ENCODE results near the gene SIN3A.
A peak's percentile ranks its signal among the peaks of the same experiment; 100 is the strongest.
"Not testable (repeated sequence)": the region's sequence is repeated elsewhere in the genome, so short reads cannot be mapped to it uniquely, and the experiment has no call there.

Gene SIN3A

GRCh38 chr15:75451674-75452363 is at the start of gene SIN3A:
Gene SIN3A (minus strand): TSS chr15:75451690. CDS start chr15:75430375, 21,315 bp downstream.
- DNase-seq (ENCODE audit: low read depth in 2 of 2): peak; percentile 99 to 100

DNA sequence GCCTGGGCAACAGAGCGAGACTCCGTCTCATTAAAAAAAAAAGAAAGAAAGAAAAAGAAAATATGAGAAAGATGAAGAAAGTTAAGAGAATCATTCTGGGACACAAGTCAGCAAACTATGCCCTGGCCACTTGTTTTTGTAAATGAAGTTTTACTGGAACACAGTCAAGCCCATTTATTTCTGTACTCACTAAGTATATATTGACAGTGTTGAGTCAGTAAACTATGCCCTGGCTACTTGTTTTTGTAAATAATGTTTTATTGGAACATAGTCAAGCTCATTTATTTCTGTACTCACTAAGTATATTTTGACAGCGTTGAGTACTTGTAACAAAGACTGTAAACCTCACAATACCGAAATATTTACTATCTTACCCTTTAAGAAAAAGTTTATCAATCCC is 42.2 kb upstream of the SIN3A start:
- no peak for DNase-seq (ENCODE audit: low read depth in 2 of 2)

GRCh38 chr15:75483961-75484360 is 32.5 kb upstream of the SIN3A start:
- no peak for DNase-seq (ENCODE audit: low read depth in 2 of 2)

- DNase-seq (ENCODE audit: low read depth in 2 of 2): not testable (repeated sequence)
Observed at GRCh38 chr15:75483556-75483955, 32.1 kb upstream of the SIN3A start.

DNA sequence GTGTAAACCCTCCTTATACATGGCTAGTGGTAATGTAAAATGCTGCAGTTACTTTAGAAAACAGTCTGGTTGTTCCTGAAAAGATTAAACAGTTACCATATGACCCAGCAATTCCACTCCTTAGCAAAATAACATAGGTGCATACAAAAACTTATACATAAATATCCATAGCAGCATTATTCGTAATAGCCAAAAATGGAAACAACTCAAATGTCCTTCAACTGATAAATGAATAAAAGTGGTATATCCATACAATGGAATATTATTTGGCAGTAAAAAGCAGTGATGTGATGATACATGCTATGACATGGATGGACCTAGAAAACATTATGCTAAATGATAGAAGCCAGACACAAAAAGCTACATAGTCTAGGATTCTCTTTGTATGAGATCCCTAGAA is 31.6 kb upstream of the SIN3A start:
- DNase-seq (ENCODE audit: low read depth in 2 of 2): no peak

DNA sequence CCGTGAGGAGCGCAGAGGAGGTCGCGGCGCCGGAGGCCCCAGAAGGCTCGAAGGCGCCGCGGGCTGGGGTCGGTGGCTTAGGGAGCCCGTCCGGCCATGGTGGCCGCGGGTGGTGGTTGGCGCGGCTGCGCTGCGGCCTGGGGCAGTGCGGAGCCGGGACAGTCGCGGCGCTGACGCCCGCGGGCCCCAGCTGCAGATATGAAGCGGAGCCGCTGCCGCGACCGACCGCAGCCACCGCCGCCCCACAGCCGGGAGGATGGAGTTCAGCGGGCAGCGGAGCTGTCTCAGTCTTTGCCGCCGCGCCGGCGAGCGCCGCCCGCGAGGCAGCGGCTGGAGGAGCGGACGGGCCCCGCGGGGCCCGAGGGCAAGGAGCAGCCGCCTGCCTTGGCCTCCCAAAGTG is 29.0 kb upstream of the SIN3A start:
- not testable (repeated sequence) for DNase-seq (ENCODE audit: low read depth in 2 of 2)

DNA sequence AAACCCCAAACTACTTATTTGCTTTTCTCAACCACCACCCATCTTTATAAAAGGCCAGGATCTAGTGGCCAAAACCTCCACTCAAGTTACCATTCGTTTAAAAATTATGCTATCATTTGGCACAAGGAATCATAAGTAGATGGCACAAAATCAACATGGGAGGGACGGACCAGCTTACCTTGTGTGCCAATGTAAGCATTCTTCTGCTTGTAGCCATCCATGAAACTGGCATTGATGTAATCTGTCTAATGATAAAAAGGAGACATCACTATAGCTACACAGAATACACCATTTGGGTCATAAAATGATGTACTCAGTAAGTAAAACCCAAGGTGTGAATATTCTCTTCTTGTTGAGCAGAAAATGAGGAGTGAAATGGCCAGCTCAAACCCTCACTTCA is 28.2 kb upstream of the SIN3A start:
- no peak for DNase-seq (ENCODE audit: low read depth in 2 of 2)

- DNase-seq (ENCODE audit: low read depth in 2 of 2): not testable (repeated sequence)
Observed at GRCh38 chr15:75477094-75477493, 25.6 kb upstream of the SIN3A start.

GRCh38 chr15:75468913-75469598 is 17.6 kb upstream of the SIN3A start:
- no peak for DNase-seq (ENCODE audit: low read depth in 2 of 2)

DNA sequence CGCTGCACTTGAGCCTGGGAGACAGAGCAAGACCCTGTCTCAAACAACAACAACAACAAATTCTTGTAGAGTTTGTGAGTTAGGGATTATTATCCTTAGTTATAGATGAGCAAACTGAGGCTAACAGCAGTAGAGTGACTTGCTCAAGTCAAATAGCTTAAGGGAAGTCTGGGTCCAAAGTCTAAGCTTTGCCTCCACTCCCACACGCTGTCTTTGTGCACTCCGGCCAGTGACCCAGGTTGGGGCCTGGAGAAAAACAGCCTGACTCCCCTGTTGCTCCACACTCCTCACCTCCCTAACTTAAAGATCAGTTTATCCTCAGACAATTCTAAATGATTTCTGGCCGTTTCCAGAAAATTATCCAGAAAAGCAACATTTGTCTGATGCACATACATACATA is 9.2 kb upstream of the SIN3A start:
- no peak for DNase-seq (ENCODE audit: low read depth in 2 of 2)

DNA sequence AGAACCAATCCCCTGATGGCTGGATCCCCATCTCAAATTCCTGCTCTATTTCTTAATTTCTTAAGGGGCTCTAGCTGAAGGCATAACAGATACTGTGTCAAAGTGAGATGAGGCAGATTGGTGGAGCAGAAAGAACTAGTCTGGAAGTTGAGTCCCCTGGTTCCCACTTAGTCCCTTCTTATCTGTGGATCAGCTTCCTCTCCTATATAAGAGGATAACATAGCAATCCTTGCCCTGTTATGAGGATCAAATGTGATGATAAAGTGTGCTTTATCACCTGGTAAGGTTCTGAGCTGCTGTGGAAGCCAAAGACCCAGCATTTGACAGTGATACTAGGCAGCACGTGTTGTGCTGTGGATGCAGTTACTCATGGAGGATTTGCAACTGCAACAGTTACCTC is 8.1 kb upstream of the SIN3A start:
- no peak for DNase-seq (ENCODE audit: low read depth in 2 of 2)

- DNase-seq (ENCODE audit: low read depth in 2 of 2): no peak
Observed at GRCh38 chr15:75456710-75457109, 5.2 kb upstream of the SIN3A start.

DNA sequence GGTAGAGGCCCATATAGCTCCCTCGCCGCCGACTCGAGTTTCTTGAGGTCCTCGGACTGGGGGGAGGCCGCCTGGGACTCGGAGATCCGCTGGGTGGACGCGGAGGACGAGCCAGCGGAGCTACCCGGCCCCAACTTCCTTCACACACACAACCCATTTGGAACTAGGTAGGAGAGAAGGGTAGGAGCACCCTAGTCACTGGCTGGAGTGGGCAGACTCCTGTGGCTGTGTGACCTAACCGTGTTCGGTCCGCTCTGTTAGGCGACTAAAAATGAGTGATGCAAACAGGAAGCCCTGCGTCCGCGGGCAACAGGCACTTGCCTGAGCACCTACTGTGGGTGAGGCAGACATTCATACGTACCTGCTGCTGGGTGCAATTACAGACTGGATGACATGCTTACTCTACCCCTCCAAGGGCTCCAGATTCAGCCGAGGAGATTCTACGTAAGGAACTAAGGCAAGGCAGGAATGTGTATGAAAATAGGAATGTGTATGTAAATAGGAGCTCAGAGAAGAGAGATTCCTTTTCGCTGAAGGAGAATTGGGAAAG is 4.6 kb upstream of the SIN3A start:
- DNase-seq (ENCODE audit: low read depth in 2 of 2): peak in 1 of 2 donors; percentile 28

DNA sequence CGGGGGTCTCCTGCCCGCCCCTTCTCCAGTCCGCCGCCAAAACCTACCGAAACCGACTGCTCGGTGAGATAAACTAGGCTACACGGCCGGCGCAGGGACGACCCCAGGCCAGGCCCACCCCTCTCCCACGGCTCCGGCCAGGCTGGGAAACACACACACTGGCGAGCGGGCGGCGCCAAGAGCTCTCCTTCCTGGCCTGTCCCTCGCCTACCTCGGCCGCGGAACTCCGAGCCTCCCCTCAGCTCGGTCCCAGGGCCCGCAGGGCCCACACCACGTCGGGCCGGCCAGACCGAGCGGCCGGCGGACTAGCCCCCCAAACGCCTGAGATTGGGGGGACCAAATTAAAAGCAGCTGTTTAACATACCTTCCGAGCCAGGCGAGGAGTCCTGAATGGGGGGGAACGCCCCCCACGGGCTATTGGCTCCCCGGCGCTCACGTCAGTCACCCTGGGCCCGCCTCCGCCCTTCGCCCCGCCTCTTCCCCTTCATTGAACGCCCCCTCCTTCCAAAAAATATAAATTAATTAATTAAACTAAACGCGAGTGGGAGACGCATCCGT is 4.0 kb upstream of the SIN3A start:
- DNase-seq (ENCODE audit: low read depth in 2 of 2): peak; percentile 78 to 86

DNA sequence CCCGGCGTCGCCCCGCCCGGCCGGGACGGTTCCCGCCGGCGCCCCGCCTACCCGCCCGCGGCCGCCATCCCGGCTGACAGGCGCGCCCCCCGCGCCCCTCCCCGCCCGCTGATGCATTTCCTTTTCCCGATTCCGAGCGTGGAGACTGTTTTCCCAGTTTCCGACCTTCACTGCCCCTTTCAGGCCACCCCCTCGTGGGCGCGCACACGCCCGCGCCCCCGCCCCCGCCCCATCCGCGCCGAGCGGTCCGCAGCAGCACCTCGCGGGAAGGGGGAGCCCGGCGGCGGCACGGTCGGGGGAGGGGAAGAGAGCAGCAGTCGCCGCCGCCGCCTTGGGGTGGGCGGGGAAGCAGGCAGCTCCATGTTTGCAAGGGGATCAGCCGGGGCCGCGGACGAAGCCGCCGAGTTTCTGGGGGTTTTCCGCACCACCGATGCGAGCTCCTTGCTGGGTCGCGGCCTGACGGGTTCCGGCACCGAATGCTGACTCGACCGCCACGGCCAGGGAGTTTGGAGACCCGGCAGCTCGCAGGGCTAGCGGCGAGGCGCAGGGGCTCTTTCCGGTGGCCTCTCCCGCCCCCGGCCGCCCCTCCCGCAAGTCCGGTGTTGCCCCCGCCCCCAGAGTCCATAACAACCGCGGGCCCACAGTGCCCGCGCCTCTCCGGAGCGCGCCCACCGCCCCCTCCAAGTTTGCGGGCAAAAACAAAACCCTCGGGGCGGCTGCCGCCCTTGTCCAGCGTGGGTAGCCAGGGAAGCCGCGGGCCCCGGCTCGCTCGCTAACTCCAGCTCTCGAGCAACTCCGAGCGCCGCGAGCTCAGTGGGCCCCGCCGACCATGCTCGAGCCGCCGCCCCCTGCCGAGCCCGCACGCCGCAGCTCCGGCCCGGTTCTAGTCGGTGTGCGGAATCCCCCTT is 3.2 kb upstream of the SIN3A start:
- peak; percentile 61 to 82 for DNase-seq (ENCODE audit: low read depth in 2 of 2)

GRCh38 chr15:75453703-75454470 is 2.4 kb upstream of the SIN3A start:
- peak; percentile 93 to 97 for DNase-seq (ENCODE audit: low read depth in 2 of 2)

DNA sequence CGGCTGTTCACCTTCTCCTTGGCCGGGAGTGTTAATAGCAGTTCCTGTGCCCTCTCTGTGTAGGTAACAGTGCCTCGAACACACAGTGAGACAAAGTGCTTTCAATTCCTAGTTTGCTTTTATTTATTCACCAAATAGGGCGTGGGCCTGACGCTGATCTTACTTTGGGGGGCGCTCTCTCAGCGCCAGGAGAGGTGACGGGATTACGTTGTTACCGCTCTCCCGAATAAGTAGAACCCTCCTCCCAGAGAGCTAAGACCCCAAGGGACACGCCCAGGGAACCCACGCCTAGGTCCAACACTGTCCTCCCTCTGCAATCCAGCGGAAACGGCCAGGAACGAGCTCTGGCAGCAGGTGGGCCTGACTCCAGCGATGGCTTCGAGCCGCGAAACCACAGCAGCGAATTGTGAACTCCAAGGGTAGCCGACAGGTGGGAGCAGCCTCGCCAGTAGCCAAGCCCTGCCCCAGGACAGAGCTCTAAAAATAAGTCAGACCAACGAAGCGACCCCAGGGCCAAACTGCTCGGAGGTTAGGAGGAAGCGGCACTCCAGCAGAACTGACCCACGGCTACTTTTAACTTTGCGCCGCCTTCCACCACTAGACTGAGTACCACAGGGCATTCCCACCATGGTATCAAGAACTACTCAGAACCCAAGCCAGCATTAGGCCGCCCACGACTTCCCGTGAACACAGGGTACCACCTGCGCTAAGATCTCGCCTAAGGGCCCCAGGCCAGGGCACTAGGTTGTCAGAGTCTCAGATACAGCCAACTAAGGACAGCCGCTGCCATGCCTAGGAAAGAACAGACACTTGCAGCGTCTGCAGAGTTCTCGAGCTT is 1.6 kb upstream of the SIN3A start:
- peak; percentile 69 to 70 for DNase-seq (ENCODE audit: low read depth in 2 of 2)

DNA sequence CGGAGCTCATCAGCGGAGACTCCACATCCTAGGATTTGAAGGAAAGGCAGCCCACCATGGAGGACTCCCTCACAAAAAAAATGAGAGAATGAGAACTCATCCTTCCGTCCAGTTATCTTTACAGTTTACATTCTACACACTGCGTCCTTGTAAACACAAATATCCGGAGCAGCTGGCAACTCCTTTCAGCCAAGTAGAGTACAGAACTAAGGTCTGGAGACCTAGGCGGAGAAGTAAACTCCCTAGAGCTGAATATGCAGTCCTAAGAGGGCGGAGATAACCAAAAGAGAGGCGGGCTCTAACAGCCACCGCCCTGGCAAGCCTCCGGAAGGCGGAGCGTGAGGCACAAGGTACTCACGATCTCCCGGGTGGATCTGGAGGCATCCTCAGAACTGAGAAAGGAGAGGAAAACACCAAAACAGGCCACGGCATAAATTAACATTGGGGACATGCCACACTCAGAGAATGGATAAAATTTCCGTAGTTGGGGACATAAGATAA is 924 bp upstream of the SIN3A start:
- DNase-seq (ENCODE audit: low read depth in 2 of 2): peak; percentile 63 to 67

GRCh38 chr15:75451202-75451673 is 252 bp downstream of the SIN3A start:
- DNase-seq (ENCODE audit: low read depth in 2 of 2): no peak

Measured in stimulated activated CD8-positive, alpha-beta memory T cell treated with anti-CD3 and anti-CD28 coated beads, Interleukin-7, amount 100 ng/mL, for 4 hours (primary cell).